Heart left ventricle (tissue), 13 donors: ENCODE results near the gene PTPRN2.

ENCODE experiments used
- CTCF ChIP-seq, 12 donors: fragments of 200-600 bp; sonication (generic) in 4 of 12; IDR thresholded peaks; one replicate each; pipeline versions ENCODE4 v1.5.0 to v1.8.0; 2018 to 2022; ENCODE audit warnings: antibody characterized with exemption in 12 of 12, mild to moderate bottlenecking in 5 of 12
- POLR2A ChIP-seq, 2 donors: fragments of 450-650 bp; IDR thresholded peaks; one replicate each; pipeline ENCODE4 v1.6.1; 2017; ENCODE audit warnings: antibody characterized with exemption in 2 of 2, mild to moderate bottlenecking in 2 of 2, moderate library complexity in 2 of 2
- donor health status: ischemic (EF 13 %, LVEDD 7.1; RV severe dilation, severe dysfunction).
- donor health status: DM: no; HTN: yes; CAD: no.
- donor health status: DM: no; HTN: no; CAD: no.
- donor health status: ischemic (EF 25% LVEDD 6.9; RV normal size, moderate dysfunction).
- donor health status: ischemic (EF 25% LVEDD 5.7; RV mildly dilated, moderate dysfunction).
- donor health status: ischemic (EF 35%, LVEDD 5.7; RV mildly dilated, moderate dysfunction).
- donor health status: nonischemic (EF 11% LVEDD 7.7; RV severe dilation, severe dysfunction).
- donor health status: DM: yes; HTN: yes; CAD: no.
- donor health status: PGD.
- donor health status: ischemic (EF 29% LVEDD 5.4; RV normal size, mild dysfunction).
- donor health status: nonischemic (EF 23%, LVEDD 6.1; RV moderate dilation, normal function).

- no peak for TF ChIP-seq CTCF (IDR thresholded peaks at IDR 0.05)
- no peak for TF ChIP-seq POLR2A (IDR thresholded peaks at IDR 0.05)
These were observed 264.8 kb downstream of the PTPRN2 start for GRCh38 chr7:158322616-158323530.
